HG02798 (cell line): ENCODE data around the gene PCNA.

Source experiments
- ATAC-seq: cut with Tn5 transposase; IDR thresholded peaks from one replicate; pipeline ENCODE4 v1.9.1; 2021; ENCODE audit warnings: mild to moderate bottlenecking; ENCODE audit not compliant: unreplicated experiment, poor library complexity

PCNA gene

GRCh38 chr20:5070570-5070969 is 49.2 kb downstream of the PCNA start:
- no peak for ATAC-seq

- ATAC-seq = no peak
Measured at GRCh38 chr20:5070081-5070480, 49.7 kb downstream of the PCNA start.

GRCh38 chr20:5069141-5069806 is 50.5 kb downstream of the PCNA start:
- no peak for ATAC-seq

- ATAC-seq = no peak
Measured at GRCh38 chr20:5067877-5068645, 51.7 kb downstream of the PCNA start.

- ATAC-seq = no peak
Measured at GRCh38 chr20:5065879-5066383, 53.8 kb downstream of the PCNA start.

- no peak for ATAC-seq
Measured at GRCh38 chr20:5065166-5065878, 54.4 kb downstream of the PCNA start.
